Muscle layer of duodenum (tissue), 2 donors: Measurements from ENCODE around the gene NCLN.
"Not testable (repeated sequence)": the region's sequence is repeated elsewhere in the genome, so short reads cannot be mapped to it uniquely, and the experiment has no call there.

Experiments
- H3K27ac ChIP-seq: one replicate; pipeline ENCODE4 v1.7.0; 2013; ENCODE audit warnings: mild to moderate bottlenecking, low read length
- H3K27me3 ChIP-seq: one replicate; pipeline ENCODE4 v1.7.0; 2013; ENCODE audit warnings: low read depth, mild to moderate bottlenecking, control low read depth, low read length
- H3K36me3 ChIP-seq, 2 donors: one replicate each; pipeline ENCODE4 v1.7.0; 2013; ENCODE audit warnings: low read length in 2 of 2, control low read depth in 1 of 2, mild to moderate bottlenecking in 1 of 2; ENCODE audit not compliant: insufficient read depth in 2 of 2, control insufficient read depth in 1 of 2
- H3K4me1 ChIP-seq, 2 donors: one replicate each; pipeline ENCODE4 v1.7.0; 2013; ENCODE audit warnings: low read length in 2 of 2, mild to moderate bottlenecking in 2 of 2, control low read depth in 1 of 2, moderate library complexity in 1 of 2; ENCODE audit not compliant: insufficient read depth in 2 of 2, control insufficient read depth in 1 of 2
- H3K4me3 ChIP-seq, 2 donors: one replicate each; pipeline ENCODE4 v1.7.0; 2013; ENCODE audit warnings: low read length in 2 of 2, low read depth in 1 of 2, mild to moderate bottlenecking in 1 of 2
- H3K9me3 ChIP-seq, 2 donors: one replicate each; pipeline ENCODE4 v1.7.0; 2013; ENCODE audit warnings: low read length in 2 of 2, control low read depth in 1 of 2, mild to moderate bottlenecking in 1 of 2; ENCODE audit not compliant: control insufficient read depth in 1 of 2
- donor health status: healthy.

Gene NCLN

GRCh38 chr19:3207461-3208242 is 21.9 kb downstream of the NCLN start:
- Histone ChIP-seq H3K27ac (no peak overlapping the region), H3K4me3 (no peak overlapping the region), H3K36me3 (peaks cover 17 to 50% of the 10 kb centered on the region in 2 donors), H3K27me3 (no peaks in the 10 kb centered on the region), H3K4me1 (no peaks in the 10 kb centered on the region), H3K9me3 (no peaks in the 10 kb centered on the region)

GRCh38 chr19:3208317-3209207 is 22.8 kb downstream of the NCLN start:
- H3K27me3 ChIP-seq: no peaks in the 10 kb centered on the region
- H3K9me3 ChIP-seq: no peaks in the 10 kb centered on the region
- H3K36me3 ChIP-seq: peaks cover 17 to 44% of the 10 kb centered on the region in 2 donors
- H3K27ac ChIP-seq: no peak overlapping the region
- H3K4me3 ChIP-seq: no peak overlapping the region
- no peaks in the 10 kb centered on the region for H3K4me1 ChIP-seq

GRCh38 chr19:3210347-3211017 is 24.8 kb downstream of the NCLN start:
- Histone ChIP-seq H3K36me3 (peaks cover 14 to 25% of the 10 kb centered on the region in 2 donors), H3K27me3 (no peaks in the 10 kb centered on the region), H3K9me3 (no peaks in the 10 kb centered on the region), H3K27ac (no peak overlapping the region), H3K4me3 (no peak overlapping the region), H3K4me1 (no peaks in the 10 kb centered on the region)

GRCh38 chr19:3211191-3211590 is 25.5 kb downstream of the NCLN start:
- H3K27me3 ChIP-seq: no peaks in the 10 kb centered on the region
- H3K4me1 ChIP-seq: no peaks in the 10 kb centered on the region
- H3K27ac ChIP-seq: no peak overlapping the region
- H3K4me3 ChIP-seq: no peak overlapping the region
- peaks cover 11 to 22% of the 10 kb centered on the region in 2 donors for H3K36me3 ChIP-seq
- no peaks in the 10 kb centered on the region for H3K9me3 ChIP-seq

- Histone ChIP-seq H3K36me3 (peaks cover under 1 to 4% of the 10 kb centered on the region in 2 donors), H3K27ac (no peak overlapping the region), H3K27me3 (no peaks in the 10 kb centered on the region), H3K4me3 (no peak overlapping the region), H3K9me3 (no peaks in the 10 kb centered on the region), H3K4me1 (no peaks in the 10 kb centered on the region)
Measured at GRCh38 chr19:3213159-3213558, 27.4 kb downstream of the NCLN start.

GRCh38 chr19:3216874-3217273 is 31.1 kb downstream of the NCLN start:
- Histone ChIP-seq H3K4me1 (no peaks in the 10 kb centered on the region), H3K27ac (no peak overlapping the region), H3K4me3 (no peak overlapping the region), H3K27me3 (no peaks in the 10 kb centered on the region), H3K9me3 (no peaks in the 10 kb centered on the region), H3K36me3 (no peaks in the 10 kb centered on the region)

GRCh38 chr19:3220576-3220975 is 34.8 kb downstream of the NCLN start:
- H3K27me3 ChIP-seq: no peaks in the 10 kb centered on the region
- H3K4me1 ChIP-seq: no peaks in the 10 kb centered on the region
- H3K27ac ChIP-seq: no peak overlapping the region
- no peaks in the 10 kb centered on the region for H3K9me3 ChIP-seq
- H3K36me3 ChIP-seq: no peaks in the 10 kb centered on the region
- no peak overlapping the region for H3K4me3 ChIP-seq

GRCh38 chr19:3221576-3221975 is 35.8 kb downstream of the NCLN start:
- not testable (repeated sequence) for H3K9me3 ChIP-seq, H3K4me3 ChIP-seq, H3K27me3 ChIP-seq, H3K27ac ChIP-seq, H3K36me3 ChIP-seq, H3K4me1 ChIP-seq

- no peaks in the 10 kb centered on the region for H3K27me3 ChIP-seq
- H3K27ac ChIP-seq: no peak overlapping the region
- H3K4me3 ChIP-seq: no peak overlapping the region
- H3K4me1 ChIP-seq: no peaks in the 10 kb centered on the region
- H3K36me3 ChIP-seq: no peaks in the 10 kb centered on the region
- no peaks in the 10 kb centered on the region for H3K9me3 ChIP-seq
Measured at GRCh38 chr19:3222709-3223108, 37.0 kb downstream of the NCLN start.

GRCh38 chr19:3224346-3225168 is 38.8 kb downstream of the NCLN start, which contains the start of gene CELF5:
Gene CELF5 (plus strand): TSS chr19:3224661. CDS start chr19:3224740, 79 bp downstream.
- Histone ChIP-seq H3K4me1 (no peaks in the 10 kb centered on the region), H3K36me3 (no peaks in the 10 kb centered on the region), H3K4me3 (no peak within 1 kb of the TSS), H3K27ac (no peak within 1 kb of the TSS), H3K27me3 (peaks cover 8% of the 10 kb centered on the region), H3K9me3 (no peaks in the 10 kb centered on the region)
